AML-193 (cell line): ENCODE results near the gene HOXD13.

Source experiments
- DNase-seq, 2 experiments: peaks; one replicate each; lab custom pipeline; 2025; lab: John Stamatoyannopoulos, UW

HOXD13 gene

GRCh38 chr2:176132205-176133171, 40.0 kb downstream of the HOXD13 start:
- no peak for DNase-seq

DNA sequence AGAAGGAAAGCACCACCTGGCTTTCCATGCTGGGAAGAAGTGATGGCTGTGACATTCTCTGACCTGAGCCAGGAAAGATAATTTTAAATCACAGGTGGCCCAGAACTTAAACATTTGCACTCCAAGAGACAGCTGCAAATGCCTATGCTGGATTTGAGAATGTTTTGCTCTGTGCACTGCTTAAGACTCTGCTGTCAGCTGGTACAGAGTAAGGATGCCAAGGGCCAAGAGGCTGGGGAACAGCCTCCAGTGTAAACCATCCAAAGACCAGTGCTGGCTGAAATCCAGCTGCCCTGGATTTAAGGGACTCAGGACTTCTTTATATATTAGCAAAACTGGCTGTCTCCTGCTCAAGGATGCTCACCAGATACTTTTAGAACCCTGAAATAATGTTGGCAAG, 40.9 kb downstream of the HOXD13 start:
- no peak for DNase-seq

DNA sequence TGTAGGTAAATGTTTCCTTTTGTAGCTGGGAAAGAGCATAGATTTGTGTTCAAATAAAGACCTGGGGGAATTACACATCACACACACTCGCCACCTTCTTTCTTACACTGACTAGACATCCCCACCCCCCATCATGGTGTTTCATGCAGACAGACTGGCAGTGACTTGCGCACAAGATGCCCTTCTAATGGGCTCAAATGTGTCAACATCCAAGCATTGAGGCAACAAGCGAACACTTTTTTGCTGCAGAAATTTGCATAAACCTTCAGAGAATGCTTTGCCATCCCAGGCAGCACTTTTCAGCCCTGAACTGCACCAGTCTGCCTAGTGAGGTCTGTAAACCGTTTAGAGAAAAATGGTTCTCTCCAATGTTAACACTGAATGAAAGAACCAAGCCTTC, 41.5 kb downstream of the HOXD13 start:
- no peak for DNase-seq

- DNase-seq, result no peak
These were observed 42.5 kb downstream of the HOXD13 start for GRCh38 chr2:176135035-176135440.

DNA sequence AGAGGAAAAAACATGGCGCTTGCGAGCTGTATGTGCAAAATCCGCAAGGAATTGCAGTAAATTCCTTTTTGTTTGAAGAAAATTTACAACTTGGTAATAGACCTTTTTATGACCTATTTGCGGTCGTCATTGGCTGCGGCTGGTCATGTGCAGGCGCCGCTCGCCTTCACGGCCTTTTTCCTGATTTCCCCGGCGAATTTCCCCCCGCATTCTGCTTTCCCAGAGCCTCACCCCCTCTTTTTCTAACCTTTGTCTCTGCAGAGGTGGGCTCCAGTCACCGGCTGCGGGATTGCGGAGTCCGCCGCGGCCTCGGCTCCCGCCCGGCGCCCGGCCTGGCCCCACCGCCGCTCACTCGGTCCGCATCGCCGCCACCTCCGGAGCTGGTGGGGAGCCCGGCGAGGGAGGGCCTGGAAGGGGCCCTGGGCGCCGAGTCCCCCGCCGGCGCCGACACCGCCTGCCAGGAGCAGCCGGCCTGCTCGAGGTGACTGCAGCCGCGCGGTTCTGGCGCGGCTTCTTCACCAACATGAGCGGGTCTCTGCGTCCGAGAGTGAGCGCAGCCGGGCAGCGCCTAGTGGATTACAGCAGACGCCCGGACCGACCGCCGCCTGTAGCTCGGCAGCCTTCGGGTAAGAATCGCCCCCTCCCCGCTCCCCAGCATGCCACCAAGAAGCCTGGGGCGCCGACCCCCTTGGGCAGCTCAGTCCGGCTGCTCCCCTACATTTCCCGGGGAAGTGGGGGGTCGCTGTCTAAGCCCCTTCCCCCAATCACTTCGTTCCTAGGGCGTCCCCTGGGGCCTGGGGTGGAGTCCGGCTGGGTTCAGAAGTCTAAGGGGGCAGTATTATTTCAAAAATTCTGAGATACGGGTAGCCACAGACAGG, 44.1 kb downstream of the HOXD13 start:
- no peak for DNase-seq

DNA sequence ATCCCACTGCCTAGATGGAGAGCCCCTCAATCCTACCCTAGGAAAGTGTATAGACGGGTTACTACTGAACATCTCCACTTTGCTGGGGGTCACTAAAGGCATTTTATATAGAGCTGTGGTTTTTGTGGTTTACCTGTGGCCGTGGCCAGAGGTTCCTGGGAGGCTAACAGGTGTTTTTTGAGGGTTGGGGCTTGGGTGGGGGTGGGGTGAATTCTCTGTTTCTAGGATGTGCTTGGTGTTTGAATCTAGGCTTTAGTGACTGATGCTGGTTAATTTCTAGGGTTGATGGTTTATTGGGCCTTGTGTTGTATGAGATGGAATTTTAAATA, 44.7 kb downstream of the HOXD13 start:
- no peak for DNase-seq

DNA sequence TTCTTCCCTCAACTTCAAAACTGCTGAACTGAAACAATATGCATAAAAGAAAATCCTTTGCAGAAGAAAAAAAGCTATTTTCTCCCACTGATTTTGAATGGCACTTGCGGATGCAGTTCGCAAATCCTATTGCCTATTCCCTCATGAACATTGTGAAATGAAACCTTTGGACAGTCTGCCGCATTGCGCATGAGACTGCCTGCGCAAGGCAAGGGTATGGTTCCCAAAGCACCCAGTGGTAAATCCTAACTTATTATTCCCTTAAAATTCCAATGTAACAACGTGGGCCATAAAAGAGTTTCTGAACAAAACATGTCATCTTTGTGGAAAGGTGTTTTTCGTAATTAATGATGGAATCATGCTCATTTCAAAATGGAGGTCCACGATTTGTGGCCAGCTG, 45.4 kb downstream of the HOXD13 start:
- DNase-seq, result no peak

DNA sequence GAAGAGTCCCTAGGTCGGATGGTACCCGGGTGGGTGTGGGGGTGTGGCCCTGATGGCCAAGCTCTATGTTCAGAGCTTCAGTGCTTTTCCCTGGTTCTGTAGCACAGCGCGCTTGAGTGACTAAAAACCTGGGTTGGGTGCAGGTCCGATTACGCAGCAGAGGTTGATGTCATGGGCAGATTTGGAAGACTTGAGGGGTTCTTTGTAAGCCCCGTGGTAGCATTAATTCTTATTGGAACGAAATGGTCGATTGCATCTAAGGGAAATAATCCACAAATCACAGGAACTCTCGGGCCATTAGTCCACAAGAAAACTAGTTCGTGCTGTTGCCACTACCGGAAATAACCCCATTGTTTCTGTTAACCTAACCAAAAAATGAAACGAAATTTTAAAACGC, 46.0 kb downstream of the HOXD13 start:
- DNase-seq, result no peak

DNA sequence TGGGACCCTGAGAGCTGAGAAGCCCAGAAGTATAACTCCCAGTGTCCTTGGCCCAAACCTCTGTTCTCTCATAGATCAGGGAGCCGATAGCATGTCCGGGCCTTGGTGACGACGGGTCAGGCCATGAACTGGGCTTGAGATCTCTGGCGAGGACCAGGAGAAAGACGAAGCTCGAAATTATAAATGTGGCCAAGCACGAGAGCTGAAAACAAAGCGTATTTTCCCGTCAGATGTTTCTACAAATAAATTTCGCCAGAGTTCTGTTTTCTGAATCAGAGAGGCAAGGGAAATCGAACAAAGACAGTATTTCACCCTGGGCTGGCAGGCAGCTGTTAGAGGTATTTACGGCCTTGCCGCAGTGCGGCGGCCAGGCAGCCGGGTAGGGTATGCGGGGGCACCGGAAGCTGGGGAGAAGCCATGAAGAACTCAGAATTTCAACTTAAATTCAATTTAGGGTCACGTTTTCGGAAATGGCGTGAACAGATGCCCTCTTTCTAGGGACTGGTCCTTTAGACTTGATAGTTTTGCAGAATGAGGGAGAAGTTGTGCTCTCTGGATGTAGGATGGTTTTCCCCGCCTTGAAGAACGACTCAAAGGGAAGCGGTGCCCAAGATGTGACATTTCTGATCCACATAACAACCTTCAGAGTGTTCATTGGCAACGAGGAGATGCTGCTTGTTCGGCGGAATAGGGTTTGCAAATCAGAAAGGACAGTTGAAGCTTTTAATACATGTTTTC, 46.6 kb downstream of the HOXD13 start:
- DNase-seq, result no peak

DNA sequence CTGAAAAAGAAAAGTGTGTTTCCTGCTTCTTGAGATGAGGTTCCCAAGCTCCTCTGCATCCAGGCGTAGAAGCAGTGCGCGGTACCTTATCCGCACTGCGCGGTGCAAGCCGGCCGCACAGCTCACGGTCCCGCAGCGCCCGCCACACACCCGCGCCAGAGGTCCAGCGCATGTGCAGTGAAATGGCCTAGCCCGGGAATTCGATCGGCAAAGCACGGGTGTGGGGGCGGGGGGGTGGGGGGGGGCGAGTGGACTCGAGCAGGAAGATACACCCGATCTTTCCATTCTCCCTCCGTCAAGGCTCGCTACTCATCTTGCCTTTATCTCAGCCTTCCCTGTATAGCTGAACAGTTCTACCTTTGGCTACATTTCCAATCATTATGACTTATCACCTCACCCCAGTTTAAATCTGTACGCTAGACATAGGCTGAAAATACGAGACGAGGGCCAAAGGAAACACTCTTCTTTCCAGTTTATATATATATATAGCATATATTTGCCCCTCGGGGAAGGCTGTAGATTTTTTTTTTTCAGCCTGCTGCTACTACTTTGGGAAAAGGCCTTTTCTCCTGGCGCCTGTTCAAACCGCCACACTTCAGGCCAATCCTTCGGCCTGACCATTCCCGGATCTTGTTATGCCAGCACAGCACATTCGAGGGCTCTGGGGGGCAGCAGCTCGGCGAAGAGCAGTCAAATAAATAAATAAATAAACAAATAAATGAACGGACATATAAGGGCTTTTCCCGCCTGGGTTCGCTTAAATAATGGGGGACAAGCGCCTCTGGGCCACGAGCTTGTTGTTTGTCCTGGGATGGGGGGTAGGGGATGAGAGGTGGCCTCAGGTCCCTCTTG, 47.4 kb downstream of the HOXD13 start:
- DNase-seq, result no peak

DNA sequence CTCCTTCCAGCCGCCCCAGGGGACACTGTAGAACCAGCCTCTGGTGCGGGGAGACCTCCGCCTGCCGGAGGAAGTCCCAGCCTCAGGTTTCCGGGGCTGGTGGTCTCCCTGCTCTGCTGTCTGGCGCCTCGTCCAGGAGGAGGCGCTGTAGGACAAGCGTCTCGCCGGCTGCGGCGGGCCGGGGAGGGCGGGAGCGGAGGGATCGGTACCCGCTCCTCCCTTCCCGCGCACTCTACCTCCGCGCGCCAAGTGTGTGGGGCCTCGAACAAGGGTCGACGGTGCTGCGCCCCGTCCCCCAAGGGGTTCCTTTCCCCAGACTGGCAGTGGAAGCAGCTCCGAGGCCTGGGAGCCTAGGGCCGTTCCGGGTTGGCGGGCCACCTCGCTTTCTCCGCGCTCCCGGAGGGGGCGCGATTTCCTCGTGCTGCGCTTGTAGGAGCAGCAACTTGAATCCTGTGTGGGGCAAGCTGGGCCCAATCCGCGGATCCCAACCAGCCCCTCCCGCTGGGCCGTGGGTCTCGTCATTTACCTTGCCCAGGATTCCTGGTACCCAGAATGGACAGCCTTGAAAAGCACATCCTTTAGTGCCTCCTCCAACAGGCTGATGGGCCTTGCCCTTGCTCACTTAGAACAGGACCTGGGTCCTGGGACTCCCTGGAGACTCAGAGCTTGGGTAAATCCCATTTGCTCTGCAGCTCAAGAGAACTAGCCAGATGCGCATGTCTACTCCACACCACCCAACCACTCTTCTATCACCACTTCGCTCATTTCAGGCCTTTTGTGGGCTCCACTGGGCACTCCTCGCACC, 48.2 kb downstream of the HOXD13 start:
- DNase-seq, result peak; percentile 43 to 44

DNA sequence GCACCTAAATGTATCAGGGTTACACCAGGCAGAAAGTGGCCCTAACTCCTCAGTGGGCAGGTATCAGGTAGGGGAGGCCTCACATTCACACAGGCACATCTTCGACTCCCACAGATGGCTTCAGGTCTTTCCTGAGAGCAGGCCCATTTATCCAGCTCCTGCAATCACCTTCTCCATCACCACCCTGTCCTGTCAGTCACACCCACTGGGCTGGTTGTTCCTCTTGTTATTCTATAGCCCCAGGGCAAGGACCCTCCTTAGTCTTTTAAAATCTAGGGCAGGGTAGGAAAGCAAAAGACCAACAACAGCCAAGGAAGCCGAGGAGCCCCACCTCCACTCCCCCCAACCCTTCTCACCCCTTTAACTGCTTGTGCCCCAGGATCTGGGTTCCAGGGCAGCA, 49.8 kb downstream of the HOXD13 start:
- no peak for DNase-seq
